Choroid plexus epithelial cell (primary cell): Measurements from ENCODE around the gene LNX1.
A peak's percentile ranks its signal among the peaks of the same experiment; 100 is the strongest.

Source experiments
- DNase-seq: peaks from one replicate; pipeline ENCODE4 v3.0.0-alpha.2; 2010; ENCODE audit warnings: low read depth
- H3K4me3 ChIP-seq: 2 replicates; pipeline ENCODE4 v1.5.1; 2011; ENCODE audit warnings: low read depth, mild to moderate bottlenecking, control low read depth, low read length, moderate library complexity
- CTCF ChIP-seq: conservative IDR thresholded peaks from 2 replicates; pipeline ENCODE4 v1.5.1; 2011; ENCODE audit warnings: low read depth, mild to moderate bottlenecking, control low read depth, inconsistent platforms, low read length, moderate library complexity

Gene LNX1

DNA sequence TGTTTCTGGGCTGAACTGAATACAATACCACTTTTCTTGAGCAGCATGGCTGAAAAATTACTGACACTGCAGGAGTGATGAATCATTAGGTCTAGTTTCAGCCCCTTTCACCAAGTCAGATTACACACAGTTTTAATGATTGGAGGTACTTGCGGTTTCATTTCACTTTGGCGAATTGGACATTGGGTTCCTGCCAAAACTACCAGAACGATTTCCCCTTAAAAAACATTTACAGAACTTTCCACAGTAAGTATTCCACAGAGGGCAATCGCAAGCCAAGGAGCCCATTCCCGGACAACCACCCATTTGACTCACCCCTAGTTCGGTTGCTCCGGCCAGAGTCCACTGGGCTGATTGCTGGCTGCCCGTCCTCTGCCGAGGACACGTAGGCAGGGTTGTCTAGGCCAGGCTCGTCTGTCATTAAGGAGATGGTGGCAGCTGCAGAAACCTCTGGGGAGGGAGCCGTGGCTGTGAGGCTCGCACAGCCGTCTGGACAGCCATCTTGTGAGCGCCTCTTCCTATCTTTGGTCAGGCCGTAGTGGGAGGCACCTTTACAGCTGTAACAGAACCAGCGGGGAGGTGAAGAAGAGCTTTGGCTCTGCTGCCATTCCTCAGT, 83.5 kb downstream of the LNX1 start:
- peak; percentile 91 for DNase-seq

GRCh38 chr4:53507058-53507457, 84.2 kb downstream of the LNX1 start:
- H3K4me3 ChIP-seq = no peak overlapping the region
- TF ChIP-seq CTCF = no peak
- no peak for DNase-seq

More for the DNA sequence above, 83.5 kb downstream of the LNX1 start:
- no peak for TF ChIP-seq CTCF
- H3K4me3 ChIP-seq = no peak overlapping the region

DNA sequence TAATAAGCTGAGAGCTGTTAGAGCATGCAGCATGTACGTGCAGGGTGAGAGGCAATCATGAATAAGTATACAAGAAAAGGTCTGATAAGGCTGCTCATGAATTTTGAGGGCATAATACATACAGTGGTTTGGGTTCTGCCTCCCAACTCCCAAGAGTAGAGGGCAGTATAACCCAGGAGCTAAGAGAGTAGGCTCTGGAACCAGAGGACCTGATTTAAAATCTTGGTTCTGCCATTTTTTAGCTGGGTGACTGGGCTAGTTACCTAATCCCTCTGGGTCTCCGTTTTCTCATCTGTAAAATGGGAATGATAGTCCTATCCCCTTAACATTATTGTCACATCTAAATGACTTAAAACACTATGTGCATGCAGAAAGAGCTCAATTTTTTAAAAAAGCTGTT, 85.3 kb downstream of the LNX1 start:
- peak; percentile 63 for DNase-seq
- H3K4me3 ChIP-seq = no peak overlapping the region
- TF ChIP-seq CTCF = peak; percentile 66

DNA sequence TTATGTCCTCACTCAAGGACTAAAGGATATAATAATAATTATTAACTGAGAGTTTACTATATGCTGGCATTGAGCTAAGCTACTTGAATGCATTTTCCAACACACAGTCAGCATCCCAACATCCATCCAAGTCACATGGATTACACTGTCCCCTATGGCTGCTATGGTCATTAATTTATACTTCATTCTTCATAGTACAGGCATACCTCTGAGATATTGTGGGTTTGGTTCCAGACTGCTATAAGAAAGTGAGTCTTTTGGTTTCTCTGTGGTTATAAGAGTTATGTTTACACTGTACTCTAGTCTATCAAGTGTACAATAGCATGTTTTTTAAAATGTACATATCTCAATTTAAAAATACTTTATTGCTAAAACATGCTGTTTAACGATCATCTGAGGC, 89.2 kb downstream of the LNX1 start:
- no peak overlapping the region for H3K4me3 ChIP-seq
- no peak for DNase-seq
- no peak for TF ChIP-seq CTCF

- no peak for DNase-seq
- TF ChIP-seq CTCF = no peak
Measured at GRCh38 chr4:53501561-53501960, 89.7 kb downstream of the LNX1 start.

GRCh38 chr4:53500546-53500945, 90.7 kb downstream of the LNX1 start:
- no peak for DNase-seq
- H3K4me3 ChIP-seq = no peak overlapping the region
- TF ChIP-seq CTCF = no peak

More at GRCh38 chr4:53501561-53501960, 89.7 kb downstream of the LNX1 start:
- no peak overlapping the region for H3K4me3 ChIP-seq

DNA sequence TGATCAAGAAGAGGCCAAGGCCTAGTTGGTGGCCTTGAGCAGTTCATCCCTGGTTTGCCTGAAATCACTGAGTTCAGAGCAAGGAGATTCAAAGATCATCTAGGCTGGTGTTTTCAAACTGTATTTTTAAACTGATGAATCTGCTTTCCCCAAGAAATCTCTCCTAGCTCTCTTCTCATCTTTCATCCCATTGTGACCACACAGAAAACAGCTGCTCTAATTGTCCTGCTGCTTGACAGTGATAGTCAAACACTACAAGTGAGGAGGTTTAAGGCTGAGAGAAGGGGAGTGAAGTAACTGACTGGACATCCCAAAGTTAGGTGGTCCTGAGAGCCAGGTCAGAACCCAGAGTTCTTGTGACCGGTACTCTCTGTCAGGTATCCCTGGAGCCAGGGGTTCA, 91.5 kb downstream of the LNX1 start:
- no peak overlapping the region for H3K4me3 ChIP-seq
- TF ChIP-seq CTCF = no peak
- DNase-seq = no peak
